Tibial nerve (tissue), 4 donors: ENCODE results near the gene LRRC4C.

Experiments
- EP300 ChIP-seq, 2 donors: sonication (generic); formaldehyde crosslinking; IDR thresholded peaks; one replicate each; pipeline ENCODE4 v1.6.1; 2017; ENCODE audit warnings: antibody characterized with exemption in 2 of 2, mild to moderate bottlenecking in 1 of 2
- TF ChIP-seq, protein P1 (sequence below), 5 experiments: fragments of 200-600 bp in 3 of 5; fragments of 450-650 bp in 2 of 5; sonication (generic) in 3 of 5; IDR thresholded peaks; one replicate each; pipeline ENCODE4 v1.5.1; 2016 to 2019; ENCODE audit warnings: antibody characterized with exemption in 5 of 5, mild to moderate bottlenecking in 3 of 5, moderate library complexity in 2 of 5

DNA sequence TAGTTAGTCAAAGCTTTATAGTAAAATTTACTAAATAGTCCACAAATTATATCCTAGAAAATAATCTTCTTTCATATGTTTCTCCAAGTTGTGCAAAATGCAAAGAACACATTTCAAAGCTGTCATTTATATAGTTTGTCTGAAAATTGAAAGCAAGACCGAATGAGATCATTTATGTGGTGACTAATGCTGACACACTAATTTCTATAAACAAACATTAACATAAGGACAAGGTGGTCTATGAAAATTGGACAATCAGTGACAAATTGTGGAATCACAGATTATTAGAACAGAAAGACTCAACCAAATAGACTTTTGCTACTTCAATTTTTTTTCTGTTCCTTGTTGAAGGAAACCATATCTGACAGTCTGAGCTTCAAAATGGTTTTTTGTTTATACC lies 1056.1 kb downstream of the LRRC4C start:
- TF ChIP-seq, protein P1, sequence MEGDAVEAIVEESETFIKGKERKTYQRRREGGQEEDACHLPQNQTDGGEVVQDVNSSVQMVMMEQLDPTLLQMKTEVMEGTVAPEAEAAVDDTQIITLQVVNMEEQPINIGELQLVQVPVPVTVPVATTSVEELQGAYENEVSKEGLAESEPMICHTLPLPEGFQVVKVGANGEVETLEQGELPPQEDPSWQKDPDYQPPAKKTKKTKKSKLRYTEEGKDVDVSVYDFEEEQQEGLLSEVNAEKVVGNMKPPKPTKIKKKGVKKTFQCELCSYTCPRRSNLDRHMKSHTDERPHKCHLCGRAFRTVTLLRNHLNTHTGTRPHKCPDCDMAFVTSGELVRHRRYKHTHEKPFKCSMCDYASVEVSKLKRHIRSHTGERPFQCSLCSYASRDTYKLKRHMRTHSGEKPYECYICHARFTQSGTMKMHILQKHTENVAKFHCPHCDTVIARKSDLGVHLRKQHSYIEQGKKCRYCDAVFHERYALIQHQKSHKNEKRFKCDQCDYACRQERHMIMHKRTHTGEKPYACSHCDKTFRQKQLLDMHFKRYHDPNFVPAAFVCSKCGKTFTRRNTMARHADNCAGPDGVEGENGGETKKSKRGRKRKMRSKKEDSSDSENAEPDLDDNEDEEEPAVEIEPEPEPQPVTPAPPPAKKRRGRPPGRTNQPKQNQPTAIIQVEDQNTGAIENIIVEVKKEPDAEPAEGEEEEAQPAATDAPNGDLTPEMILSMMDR (IDR thresholded peaks at IDR 0.05) = no peak
- no peak for TF ChIP-seq EP300 (IDR thresholded peaks at IDR 0.05)
